NCI-H187 (cell line): Measurements from ENCODE around the gene TOGARAM1.

Experiments used
- DNase-seq, 2 experiments: peaks; one replicate each; lab custom pipeline; 2025; lab: John Stamatoyannopoulos, UW

Gene TOGARAM1

DNA sequence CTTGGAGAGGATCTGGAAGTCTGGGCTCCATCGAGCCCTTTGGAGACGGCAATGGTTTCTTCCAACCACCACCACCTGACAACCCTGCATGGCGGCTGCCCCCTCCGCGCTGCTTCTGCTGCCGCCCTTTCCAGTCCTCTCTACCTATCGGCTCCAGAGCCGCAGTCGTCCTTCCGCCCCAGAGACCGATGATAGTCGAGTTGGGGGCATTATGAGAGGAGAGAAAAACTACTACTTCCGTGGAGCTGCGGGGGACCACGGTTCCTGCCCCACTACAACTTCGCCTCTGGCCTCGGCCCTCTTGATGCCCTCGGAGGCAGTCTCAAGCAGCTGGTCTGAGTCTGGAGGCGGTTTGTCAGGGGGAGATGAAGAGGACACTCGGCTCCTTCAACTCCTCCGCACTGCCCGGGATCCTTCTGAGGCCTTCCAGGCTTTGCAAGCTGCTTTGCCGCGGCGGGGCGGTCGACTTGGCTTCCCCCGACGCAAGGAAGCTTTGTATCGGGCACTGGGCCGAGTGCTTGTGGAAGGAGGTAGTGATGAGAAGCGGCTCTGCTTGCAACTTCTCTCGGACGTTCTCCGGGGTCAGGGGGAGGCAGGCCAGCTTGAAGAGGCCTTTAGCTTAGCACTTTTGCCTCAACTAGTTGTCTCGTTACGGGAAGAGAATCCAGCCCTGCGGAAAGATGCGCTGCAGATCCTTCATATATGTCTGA, 499 bp downstream of the TOGARAM1 start:
- peak; percentile 61 to 64 for DNase-seq

GRCh38 chr14:44963044-44963528, 1.1 kb downstream of the TOGARAM1 start:
- no peak for DNase-seq

GRCh38 chr14:44963775-44964380, 1.9 kb downstream of the TOGARAM1 start:
- no peak for DNase-seq

- DNase-seq = no peak
Measured at GRCh38 chr14:44966601-44967336, 4.8 kb downstream of the TOGARAM1 start.

DNA sequence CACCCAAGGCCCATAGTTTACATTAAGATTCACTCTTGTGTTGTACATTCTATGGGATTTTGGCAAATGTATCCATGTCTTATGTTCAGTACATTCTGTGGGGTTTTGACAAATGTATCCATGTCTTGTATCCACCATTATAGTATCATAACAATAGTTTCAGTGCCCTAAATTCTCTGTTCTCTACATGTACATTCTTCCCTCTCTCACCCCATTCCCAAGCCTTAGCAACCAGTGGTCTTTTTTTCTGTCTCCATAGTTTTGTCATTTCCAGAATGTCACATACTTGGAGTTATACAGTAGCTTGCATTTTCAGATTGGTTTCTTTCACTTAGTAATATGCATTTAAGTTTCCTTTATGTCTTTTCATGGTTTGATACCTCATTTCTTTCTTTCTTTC, 6.7 kb downstream of the TOGARAM1 start:
- DNase-seq = no peak

GRCh38 chr14:44970907-44971306, 8.9 kb downstream of the TOGARAM1 start:
- DNase-seq = no peak

DNA sequence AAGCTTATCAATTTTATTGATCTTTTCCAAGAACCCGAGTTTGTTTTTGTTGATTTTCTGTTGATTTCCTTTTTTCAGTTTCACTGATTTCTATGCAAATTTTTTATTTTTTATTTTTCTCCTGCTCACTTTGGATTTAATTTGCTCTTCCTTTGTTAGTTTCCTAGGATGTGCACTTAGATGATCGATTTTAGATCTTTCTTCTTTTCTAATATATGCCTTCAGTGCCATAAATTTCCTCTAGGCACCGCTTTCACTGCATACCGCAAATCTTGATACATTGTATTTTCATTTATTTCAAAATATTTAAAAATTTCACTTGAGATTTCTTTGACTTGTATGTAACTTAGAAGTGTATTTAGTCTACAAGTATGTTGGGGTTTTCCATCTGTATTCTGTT, 9.5 kb downstream of the TOGARAM1 start:
- no peak for DNase-seq

DNA sequence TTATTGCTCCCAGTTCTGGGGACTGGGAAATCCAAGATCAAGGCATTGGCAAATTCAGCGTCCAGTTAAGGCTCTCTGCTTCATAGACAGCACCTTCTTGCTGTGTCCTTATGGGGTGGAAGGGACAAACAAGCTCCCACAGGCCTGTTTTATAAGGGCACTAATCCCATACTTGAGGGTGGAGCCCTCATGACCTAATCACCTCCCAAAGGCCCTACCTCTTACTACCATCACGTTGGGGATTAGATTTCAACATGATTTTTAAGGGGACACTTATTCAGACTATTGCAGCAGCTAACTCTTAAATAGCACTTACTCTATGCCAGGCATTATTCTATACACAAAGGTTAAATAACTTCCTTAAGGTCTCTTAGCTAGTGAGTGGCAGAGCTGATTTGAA, 17.3 kb downstream of the TOGARAM1 start:
- DNase-seq = no peak

DNA sequence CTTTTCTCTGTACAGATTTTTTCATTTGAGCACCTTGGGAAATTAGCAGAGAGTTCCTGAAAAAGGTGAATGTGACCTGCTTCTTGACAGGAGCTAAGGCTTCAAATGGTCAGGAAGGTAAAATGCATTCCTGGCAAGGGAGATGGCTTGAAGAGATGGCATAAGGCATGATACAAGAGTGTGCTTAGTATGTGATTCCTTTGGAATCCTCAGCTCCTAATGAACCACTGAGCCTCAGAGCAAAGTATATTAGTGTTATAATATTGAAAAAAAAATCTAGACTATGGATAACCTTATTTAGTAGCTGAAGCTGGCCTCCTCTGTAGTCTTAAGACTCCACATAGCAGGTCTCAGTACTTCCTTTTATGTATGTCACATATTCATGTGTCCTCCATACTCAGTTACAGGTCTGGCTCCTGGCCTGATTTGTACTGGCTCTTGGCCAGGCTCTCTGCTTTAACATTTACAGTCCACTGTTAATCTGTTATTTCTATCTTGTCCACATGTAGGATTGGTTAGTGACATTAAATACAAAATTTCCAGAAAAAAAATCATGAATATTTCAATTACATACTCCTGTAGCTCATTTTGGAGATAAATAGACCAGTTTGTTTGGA, 17.9 kb downstream of the TOGARAM1 start:
- no peak for DNase-seq

GRCh38 chr14:44981198-44981597, 19.2 kb downstream of the TOGARAM1 start:
- peak in 1 of 2 experiments; percentile 30 for DNase-seq

DNA sequence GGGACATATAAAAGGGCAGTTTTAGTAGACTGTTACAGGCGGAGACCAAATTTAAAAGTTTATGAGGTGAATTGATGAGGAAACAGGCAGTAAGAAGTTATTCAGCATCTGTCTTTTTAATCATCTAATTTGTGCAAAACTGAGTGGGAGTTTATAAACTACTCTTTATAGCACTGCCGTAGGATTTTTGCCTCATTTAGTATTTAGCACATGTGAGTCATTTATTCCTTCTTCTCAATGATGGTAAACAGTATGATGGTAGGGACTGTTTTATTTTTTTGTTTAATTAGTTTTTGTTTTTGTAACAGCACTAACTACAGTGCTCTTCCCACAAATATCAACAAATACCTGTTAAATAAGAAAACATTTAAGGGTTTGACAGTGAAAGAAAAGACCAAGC, 20.6 kb downstream of the TOGARAM1 start:
- no peak for DNase-seq

- DNase-seq = peak; percentile 73 to 91
Measured at GRCh38 chr14:44988694-44989093, 26.7 kb downstream of the TOGARAM1 start.

- DNase-seq = no peak
Measured at GRCh38 chr14:44989497-44990440, 27.8 kb downstream of the TOGARAM1 start.

- DNase-seq = no peak
Measured at GRCh38 chr14:44990533-44990932, 28.5 kb downstream of the TOGARAM1 start.

DNA sequence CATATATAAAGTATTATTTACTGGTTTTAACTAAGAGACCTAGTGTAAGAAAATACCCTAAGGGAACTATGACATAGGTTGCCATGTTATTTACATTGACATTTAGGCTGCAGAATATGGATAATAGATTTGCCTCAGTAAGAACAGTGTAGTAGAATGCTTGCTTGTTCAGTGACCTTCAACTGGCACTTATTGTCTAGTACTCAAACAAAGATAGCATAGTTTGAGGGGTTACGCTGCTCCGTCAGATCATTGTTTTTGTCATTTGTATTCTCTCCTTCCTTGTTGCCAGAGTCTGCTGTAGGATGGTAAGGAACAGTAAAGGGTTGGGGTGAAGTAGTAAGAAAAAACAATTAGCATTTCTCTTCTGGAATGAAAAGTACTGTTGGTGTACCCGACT, 33.2 kb downstream of the TOGARAM1 start:
- DNase-seq = no peak

- DNase-seq = no peak
Measured at GRCh38 chr14:44995770-44996294, 33.8 kb downstream of the TOGARAM1 start.

DNA sequence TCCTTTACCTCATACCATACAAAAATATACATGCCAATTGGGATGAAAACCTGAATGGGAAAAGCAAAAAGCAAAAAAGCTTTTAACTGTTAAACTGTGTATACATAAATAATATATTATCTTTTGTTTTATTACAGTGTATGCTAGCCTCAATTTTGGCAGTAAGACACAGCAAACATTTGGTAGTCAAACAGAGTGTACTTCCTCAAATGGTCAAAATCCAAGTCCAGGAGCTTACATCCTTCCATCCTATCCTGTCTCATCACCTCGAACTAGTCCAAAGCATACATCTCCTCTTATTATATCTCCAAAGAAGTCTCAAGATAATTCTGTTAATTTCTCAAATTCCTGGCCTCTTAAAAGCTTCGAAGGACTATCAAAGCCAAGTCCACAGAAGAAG, 41.9 kb downstream of the TOGARAM1 start:
- no peak for DNase-seq

- DNase-seq = no peak
Measured at GRCh38 chr14:45015133-45015532, 53.1 kb downstream of the TOGARAM1 start.

GRCh38 chr14:45028107-45028626, 66.2 kb downstream of the TOGARAM1 start:
- DNase-seq = no peak

DNA sequence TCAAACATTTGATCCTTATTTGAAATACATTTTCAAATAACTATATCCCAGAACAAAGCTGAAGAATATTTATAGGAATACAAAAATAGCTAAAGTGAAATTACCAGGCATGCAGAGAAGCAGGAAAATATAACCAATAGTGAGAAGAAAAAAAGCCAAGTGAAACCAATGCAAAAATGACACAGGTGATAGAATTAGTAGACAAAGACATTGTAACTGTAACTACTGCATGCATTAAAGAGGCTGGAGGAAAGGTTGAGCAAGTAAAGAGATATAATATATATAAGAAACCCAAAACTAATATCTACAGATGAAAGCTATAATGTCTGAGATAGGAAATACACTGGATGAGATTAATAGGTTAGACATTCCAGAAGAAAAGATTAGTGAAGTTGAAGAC, 72.7 kb downstream of the TOGARAM1 start:
- no peak for DNase-seq

DNA sequence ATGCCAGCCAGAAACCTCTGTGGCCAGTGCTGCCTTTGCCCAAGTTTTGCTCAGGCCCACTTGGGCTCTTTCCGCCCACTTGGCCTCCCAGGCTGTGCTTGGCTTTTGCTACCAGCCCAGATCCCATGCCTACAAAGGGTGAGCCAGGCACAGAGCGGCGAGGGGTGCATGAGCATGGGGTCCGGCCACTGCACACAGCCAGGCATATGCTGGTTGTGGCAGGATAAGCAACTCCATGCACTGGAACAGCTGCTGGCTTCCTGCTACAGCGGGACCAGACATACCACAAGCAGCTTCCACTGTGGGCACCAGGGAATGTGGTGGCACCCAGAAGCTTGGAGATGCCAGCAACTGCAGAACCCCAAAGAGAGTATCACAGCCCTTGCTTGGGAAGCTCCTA, 76.3 kb downstream of the TOGARAM1 start:
- DNase-seq = no peak
